OCI-LY3 (cell line): ENCODE data around the gene HOXA4.

Source experiments
- CTCF ChIP-seq: fragments of 200-600, 300-600 bp; sonication (generic); IDR thresholded peaks from 2 replicates; pipeline ENCODE4 v1.5.1; 2014; ENCODE audit warnings: antibody characterized with exemption, low read length, low read depth
- EZH2phosphoT487 ChIP-seq: fragments of 200-600 bp; shearing (Covaris generic); IDR thresholded peaks from 2 replicates; pipeline ENCODE4 v1.6.1; 2018; ENCODE audit warnings: antibody characterized with exemption, mixed run types, low read depth

GRCh38 chr7:27132214-27132613, 1.7 kb upstream of the HOXA4 start:
- TF ChIP-seq EZH2phosphoT487 (no peak), CTCF (no peak)
